NCI-H69 (cell line): ENCODE results near the gene ARID1B.

Experiments used
- DNase-seq: peaks from one replicate; lab custom pipeline; 2025; lab: John Stamatoyannopoulos, UW

The ARID1B gene

GRCh38 chr6:157246771-157247484 is 469.8 kb downstream of the ARID1B start:
- DNase-seq = peak; percentile 76

GRCh38 chr6:157248264-157248663 is 471.1 kb downstream of the ARID1B start:
- DNase-seq = no peak

- DNase-seq = no peak
Observed at GRCh38 chr6:157249826-157250225, 472.6 kb downstream of the ARID1B start.

GRCh38 chr6:157251586-157252247 is 474.5 kb downstream of the ARID1B start:
- DNase-seq = no peak

GRCh38 chr6:157253017-157253416 is 475.8 kb downstream of the ARID1B start:
- DNase-seq = no peak

- no peak for DNase-seq
Observed at GRCh38 chr6:157253699-157254098, 476.5 kb downstream of the ARID1B start.

- no peak for DNase-seq
Observed at GRCh38 chr6:157254538-157254937, 477.4 kb downstream of the ARID1B start.

GRCh38 chr6:157255079-157255478 is 477.9 kb downstream of the ARID1B start:
- DNase-seq = no peak

GRCh38 chr6:157258878-157259277 is 481.7 kb downstream of the ARID1B start:
- no peak for DNase-seq

GRCh38 chr6:157259443-157259842 is 482.3 kb downstream of the ARID1B start:
- DNase-seq = no peak
